Mammary epithelial cell (primary cell): ENCODE results near the gene ALDOB.

ENCODE experiments used
- EZH2 ChIP-seq: IDR thresholded peaks from 2 replicates; pipeline ENCODE4 v1.6.1; 2012; ENCODE audit warnings: low read length, inconsistent platforms, borderline replicate concordance
- TF ChIP-seq, protein P1 (sequence below), 2 donors: IDR thresholded peaks in 1 of 2; conservative IDR thresholded peaks in 1 of 2; 2 replicates each; pipeline ENCODE4 v1.5.1; 2011 to 2012; ENCODE audit warnings: inconsistent platforms in 2 of 2, low read length in 2 of 2, mild to moderate bottlenecking in 2 of 2, control low read depth in 1 of 2, low read depth in 1 of 2; ENCODE audit not compliant: insufficient read depth in 1 of 2; ENCODE audit errors: extremely low read depth in 1 of 2

DNA sequence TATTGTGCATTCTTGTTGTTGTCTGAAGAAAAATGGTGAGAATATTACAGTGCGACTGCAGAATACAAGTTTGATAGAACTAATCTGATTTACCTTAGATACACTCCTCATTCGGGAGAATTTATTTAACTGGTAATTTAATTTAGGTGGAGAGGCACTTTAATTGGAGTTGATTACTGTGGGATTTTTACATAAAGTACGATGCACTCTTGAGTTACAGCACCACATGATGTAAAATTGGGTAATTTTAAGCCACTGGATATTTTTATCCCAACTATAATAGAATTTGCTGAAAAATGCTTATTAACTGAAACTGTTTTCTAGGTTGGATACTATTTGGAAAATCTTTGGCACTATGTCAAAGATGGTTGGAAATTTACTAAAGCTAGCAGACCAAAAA is 35.4 kb upstream of the ALDOB start:
- TF ChIP-seq, protein P1, sequence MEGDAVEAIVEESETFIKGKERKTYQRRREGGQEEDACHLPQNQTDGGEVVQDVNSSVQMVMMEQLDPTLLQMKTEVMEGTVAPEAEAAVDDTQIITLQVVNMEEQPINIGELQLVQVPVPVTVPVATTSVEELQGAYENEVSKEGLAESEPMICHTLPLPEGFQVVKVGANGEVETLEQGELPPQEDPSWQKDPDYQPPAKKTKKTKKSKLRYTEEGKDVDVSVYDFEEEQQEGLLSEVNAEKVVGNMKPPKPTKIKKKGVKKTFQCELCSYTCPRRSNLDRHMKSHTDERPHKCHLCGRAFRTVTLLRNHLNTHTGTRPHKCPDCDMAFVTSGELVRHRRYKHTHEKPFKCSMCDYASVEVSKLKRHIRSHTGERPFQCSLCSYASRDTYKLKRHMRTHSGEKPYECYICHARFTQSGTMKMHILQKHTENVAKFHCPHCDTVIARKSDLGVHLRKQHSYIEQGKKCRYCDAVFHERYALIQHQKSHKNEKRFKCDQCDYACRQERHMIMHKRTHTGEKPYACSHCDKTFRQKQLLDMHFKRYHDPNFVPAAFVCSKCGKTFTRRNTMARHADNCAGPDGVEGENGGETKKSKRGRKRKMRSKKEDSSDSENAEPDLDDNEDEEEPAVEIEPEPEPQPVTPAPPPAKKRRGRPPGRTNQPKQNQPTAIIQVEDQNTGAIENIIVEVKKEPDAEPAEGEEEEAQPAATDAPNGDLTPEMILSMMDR (conservative IDR thresholded peaks at IDR 0.05 in 1 of 2, IDR thresholded peaks at IDR 0.05 in 1 of 2; ENCODE audit: extremely low read depth in 1 of 2, insufficient read depth in 1 of 2, low read depth in 1 of 2, low read length in 2 of 2) = no peak
- no peak for TF ChIP-seq EZH2
